Endothelial cell (in vitro differentiated cells): ENCODE results near the gene DEAF1. TPM values are rescaled to one million over a fixed set of nuclear protein-coding genes. Genes with fewer than 3 reads are reported as not detected.

ENCODE experiments used
- DNase-seq: peaks from one replicate; pipeline ENCODE4 v3.0.0; 2021; ENCODE audit warnings: low spot score
- H3K27ac Mint-ChIP-seq: one replicate; pipeline ENCODE4 v1.8.0; 2021; ENCODE audit warnings: mixed read lengths, inconsistent platforms; ENCODE audit not compliant: unreplicated experiment
- H3K27me3 Mint-ChIP-seq: one replicate; pipeline ENCODE4 v1.8.0; 2021; ENCODE audit warnings: mild to moderate bottlenecking, moderate library complexity, mixed read lengths, inconsistent platforms; ENCODE audit not compliant: unreplicated experiment
- H3K36me3 Mint-ChIP-seq: one replicate; pipeline ENCODE4 v1.8.0; 2021; ENCODE audit warnings: mild to moderate bottlenecking, low read depth, mixed read lengths, inconsistent platforms; ENCODE audit not compliant: unreplicated experiment
- H3K4me1 Mint-ChIP-seq: one replicate; pipeline ENCODE4 v1.8.0; 2021; ENCODE audit warnings: mild to moderate bottlenecking, mixed read lengths, inconsistent platforms; ENCODE audit not compliant: unreplicated experiment
- H3K4me3 Mint-ChIP-seq: one replicate; pipeline ENCODE4 v1.8.0; 2021; ENCODE audit warnings: mild to moderate bottlenecking, mixed read lengths, inconsistent platforms; ENCODE audit not compliant: unreplicated experiment
- H3K9me3 Mint-ChIP-seq: one replicate; pipeline ENCODE4 v1.8.0; 2021; ENCODE audit warnings: mixed read lengths, inconsistent platforms; ENCODE audit not compliant: unreplicated experiment
- total RNA-seq: library from RNA; stranded (reverse); fragmentation: NEBNext Ultra II Directional; extraction: Animal tissue kit (Norgen Biotek cat#: 25700); gene quantifications from one replicate; pipeline ENCODE4 v1.2.1, GENCODE V29; 2021; ENCODE audit not compliant: unreplicated experiment
- TF ChIP-seq, protein P1 (sequence below): fragments of 200-600 bp; sonication (generic); IDR thresholded peaks from one replicate; pipeline ENCODE4 v1.5.0; 2021; ENCODE audit warnings: antibody characterized with exemption; ENCODE audit not compliant: unreplicated experiment

DEAF1 gene
- total RNA-seq, 1 donor from 2014 or later: 118 TPM

DNA sequence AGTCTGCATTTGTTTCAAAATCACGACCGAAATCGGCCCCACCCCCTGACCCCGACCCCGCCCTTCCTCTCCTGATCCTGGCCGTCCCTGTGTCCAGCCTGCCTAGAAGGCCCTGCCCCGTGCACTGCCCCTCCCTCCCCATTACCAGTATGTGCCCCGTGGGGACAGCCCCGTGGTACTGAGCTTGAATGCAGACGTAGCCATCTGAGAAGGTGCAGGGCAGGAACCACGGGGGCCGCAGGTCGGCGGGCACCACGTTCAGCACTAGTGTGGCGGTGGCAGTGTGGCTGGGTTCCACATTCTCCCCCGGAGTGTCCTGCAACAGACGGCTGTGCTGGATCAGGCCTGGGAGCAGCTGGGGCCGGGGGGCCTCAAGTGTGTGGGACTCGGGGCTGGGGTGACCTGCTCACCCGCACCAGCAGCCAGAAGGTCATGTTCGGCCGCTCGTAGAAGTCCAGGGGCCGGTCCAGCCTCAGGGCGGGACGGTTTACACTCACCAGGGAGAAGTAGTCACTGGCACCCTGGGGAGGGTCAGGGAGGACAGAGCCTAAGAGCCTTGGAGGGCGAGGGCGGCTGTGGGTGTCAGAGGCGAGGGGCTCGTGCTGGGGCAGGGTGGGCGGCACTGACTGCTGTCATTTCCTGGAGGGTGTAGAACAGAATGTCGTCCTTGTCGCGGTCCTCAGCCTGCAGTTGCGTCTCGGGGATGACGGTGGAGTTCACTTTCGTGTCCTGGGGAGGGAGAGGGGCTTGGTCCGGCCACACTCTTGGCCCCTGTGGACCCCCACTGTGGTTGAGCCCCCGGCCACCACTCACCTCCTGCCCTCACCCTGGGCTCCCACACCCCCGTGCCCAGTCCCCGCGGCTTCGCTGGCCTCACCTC lies 73.8 kb downstream of the DEAF1 start:
- H3K36me3 Mint-ChIP-seq: no peaks in the 10 kb centered on the region
- no peaks in the 10 kb centered on the region for H3K4me1 Mint-ChIP-seq
- peaks cover 11% of the 10 kb centered on the region for H3K27me3 Mint-ChIP-seq
- no peaks in the 10 kb centered on the region for H3K9me3 Mint-ChIP-seq
- TF ChIP-seq, protein P1, sequence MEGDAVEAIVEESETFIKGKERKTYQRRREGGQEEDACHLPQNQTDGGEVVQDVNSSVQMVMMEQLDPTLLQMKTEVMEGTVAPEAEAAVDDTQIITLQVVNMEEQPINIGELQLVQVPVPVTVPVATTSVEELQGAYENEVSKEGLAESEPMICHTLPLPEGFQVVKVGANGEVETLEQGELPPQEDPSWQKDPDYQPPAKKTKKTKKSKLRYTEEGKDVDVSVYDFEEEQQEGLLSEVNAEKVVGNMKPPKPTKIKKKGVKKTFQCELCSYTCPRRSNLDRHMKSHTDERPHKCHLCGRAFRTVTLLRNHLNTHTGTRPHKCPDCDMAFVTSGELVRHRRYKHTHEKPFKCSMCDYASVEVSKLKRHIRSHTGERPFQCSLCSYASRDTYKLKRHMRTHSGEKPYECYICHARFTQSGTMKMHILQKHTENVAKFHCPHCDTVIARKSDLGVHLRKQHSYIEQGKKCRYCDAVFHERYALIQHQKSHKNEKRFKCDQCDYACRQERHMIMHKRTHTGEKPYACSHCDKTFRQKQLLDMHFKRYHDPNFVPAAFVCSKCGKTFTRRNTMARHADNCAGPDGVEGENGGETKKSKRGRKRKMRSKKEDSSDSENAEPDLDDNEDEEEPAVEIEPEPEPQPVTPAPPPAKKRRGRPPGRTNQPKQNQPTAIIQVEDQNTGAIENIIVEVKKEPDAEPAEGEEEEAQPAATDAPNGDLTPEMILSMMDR: no peak
- no peak overlapping the region for H3K27ac Mint-ChIP-seq
- no peak for DNase-seq
- H3K4me3 Mint-ChIP-seq: no peak overlapping the region

DNA sequence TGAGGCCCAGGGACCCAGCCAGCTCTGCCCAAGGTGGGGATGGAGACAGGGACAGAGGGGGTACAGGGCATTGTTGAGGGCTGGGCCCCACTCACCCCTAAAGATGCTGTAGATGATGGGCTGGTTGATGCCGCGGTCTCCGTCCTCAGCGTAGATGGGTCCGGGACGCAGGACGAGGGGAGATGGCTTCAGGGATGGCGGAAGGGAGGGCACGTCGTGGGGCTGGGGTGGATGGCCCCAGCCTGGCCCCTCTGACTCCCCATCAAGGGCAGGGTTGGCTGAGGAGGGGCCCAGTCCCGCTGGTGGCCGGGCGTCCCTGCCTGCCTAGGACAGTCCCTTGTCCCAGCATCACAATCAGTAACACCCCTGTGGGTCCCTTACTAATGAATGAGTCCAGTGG lies 74.8 kb downstream of the DEAF1 start:
- Mint-ChIP-seq H3K9me3 (no peaks in the 10 kb centered on the region), H3K4me1 (no peaks in the 10 kb centered on the region), H3K27me3 (peaks cover 11% of the 10 kb centered on the region), H3K4me3 (no peak overlapping the region), H3K36me3 (no peaks in the 10 kb centered on the region), H3K27ac (no peak overlapping the region)
- DNase-seq: no peak
- TF ChIP-seq, protein P1: no peak

DNA sequence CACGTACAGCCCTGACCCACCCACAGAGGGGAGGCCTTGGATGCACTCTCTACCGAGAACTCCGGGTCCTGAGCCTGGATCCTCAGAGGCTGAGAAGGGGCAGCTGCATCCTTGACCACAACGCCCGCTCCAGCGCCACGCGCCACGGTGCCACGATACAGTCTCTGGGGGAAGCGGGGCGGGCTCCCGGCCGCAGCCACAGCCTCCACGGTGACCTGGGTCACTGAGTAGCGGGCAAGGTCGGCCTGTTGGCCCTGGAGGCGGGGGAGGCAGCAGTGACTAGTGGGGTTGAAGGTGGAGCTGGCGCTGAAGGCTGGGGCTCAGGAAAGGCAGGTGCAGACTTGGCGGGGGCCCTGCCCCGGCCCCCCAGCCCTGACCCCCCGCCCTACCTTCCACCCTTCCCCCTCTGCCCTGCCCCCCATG lies 75.4 kb downstream of the DEAF1 start:
- H3K27ac Mint-ChIP-seq: no peak overlapping the region

DNA sequence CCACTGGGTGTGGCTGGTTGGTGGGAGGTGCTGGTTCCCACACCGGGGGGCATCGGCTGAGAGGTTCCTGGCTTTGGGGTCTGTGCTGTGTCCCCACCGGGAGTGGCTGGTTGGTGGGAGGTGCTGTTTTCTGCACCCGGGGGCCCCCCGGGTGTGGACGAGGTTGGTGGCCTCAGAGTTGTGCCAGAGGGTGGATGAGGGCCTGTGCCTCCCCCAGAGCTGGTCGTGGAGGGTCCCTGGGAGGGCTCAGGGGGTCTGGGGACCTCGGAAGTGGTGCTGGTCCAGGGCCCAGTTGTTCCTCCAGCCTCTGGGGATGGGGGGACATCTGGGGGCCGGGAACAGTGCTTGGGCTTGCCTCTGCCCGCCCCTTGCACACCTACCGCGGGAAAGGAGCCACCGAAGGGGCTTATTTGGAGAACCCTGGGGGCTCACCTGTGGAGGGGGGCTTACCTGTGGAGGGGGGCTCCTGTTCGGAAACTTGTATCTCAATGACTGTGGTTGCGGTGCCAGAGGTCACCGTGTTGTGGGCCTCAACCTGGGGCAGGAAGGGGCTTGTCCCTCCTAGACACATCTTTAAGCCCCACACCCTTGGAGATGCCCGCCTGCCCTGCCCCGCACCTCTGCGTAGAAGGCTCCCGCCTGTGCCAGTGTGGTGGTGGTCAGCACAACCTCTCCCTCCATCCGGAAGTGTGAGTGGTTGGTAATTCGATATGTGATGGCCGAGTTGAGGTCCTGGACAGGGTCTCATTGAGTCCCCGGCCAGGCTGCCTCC lies 76.0 kb downstream of the DEAF1 start:
- Mint-ChIP-seq H3K36me3 (no peaks in the 10 kb centered on the region), H3K27me3 (peaks cover 18% of the 10 kb centered on the region), H3K4me1 (no peaks in the 10 kb centered on the region), H3K27ac (no peak overlapping the region), H3K4me3 (no peak overlapping the region), H3K9me3 (no peaks in the 10 kb centered on the region)
- TF ChIP-seq, protein P1: no peak
- no peak for DNase-seq

More for the DNA sequence above, 75.4 kb downstream of the DEAF1 start:
- Mint-ChIP-seq H3K9me3 (no peaks in the 10 kb centered on the region), H3K4me3 (no peak overlapping the region), H3K36me3 (no peaks in the 10 kb centered on the region), H3K4me1 (no peaks in the 10 kb centered on the region), H3K27me3 (peaks cover 12% of the 10 kb centered on the region)
- TF ChIP-seq, protein P1: no peak
- no peak for DNase-seq
